ENCODE results near the gene RNF148.
"Not testable (repeated sequence)": the region's sequence is repeated elsewhere in the genome, so short reads cannot be mapped to it uniquely, and the experiment has no call there.

Gene RNF148

DNA sequence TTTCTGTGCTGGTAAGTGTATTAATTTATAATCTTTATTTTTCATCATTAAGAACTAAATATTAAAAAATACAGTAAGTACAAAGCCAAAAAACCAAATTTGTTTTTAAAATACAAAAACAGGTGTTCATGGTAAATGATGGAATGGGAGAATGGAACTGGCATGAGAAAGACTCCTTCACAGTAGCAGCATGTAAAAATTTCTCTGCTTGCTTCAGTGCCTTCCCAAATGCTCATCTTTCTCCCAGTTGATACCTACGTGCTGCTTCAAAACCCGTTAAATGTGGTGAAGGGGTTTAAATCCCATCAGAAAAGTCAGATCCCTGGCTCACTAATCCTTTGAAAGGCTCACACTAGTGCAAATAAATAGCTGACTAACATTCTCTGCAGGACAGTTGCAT, 8.0 kb downstream of the RNF148 start:
- in situ Hi-C loops (cut with HindIII; ENCODE audit: low pct_ligation_motif_present, low pct_unique_long_range_greater_than_20kb, low sequenced_read_pairs), result no loop called here

DNA sequence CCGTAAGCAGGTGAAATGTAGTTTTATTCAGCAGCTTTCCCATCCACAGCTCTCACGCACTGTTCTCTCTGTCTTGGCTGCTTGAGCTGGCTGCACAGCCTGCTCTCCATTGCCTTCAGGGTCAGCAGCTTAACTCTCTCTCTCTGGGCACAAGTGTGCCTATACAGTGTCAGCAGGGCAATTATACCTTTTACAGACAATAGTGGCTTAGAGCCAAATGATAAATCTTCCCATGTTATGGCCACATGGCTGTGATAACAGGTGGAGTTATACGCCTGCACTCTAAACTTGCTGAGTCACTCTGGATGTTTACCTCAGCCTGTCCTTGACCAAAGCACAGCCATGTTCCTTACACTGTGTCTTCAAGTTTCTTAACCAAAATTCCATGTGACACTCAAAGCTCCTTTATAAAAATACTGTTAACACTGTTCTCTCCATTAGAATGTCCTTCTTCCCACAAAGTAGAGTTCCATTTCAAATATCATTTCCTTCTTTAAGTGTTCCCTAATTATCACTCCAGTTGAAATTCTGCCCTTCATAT, 9.9 kb downstream of the RNF148 start:
- in situ Hi-C loops (cut with HindIII; ENCODE audit: low pct_ligation_motif_present, low pct_unique_long_range_greater_than_20kb, low sequenced_read_pairs), result no loop called here
- no peak for DNase-seq

More for the DNA sequence above, 8.0 kb downstream of the RNF148 start:
- DNase-seq, result no peak

DNA sequence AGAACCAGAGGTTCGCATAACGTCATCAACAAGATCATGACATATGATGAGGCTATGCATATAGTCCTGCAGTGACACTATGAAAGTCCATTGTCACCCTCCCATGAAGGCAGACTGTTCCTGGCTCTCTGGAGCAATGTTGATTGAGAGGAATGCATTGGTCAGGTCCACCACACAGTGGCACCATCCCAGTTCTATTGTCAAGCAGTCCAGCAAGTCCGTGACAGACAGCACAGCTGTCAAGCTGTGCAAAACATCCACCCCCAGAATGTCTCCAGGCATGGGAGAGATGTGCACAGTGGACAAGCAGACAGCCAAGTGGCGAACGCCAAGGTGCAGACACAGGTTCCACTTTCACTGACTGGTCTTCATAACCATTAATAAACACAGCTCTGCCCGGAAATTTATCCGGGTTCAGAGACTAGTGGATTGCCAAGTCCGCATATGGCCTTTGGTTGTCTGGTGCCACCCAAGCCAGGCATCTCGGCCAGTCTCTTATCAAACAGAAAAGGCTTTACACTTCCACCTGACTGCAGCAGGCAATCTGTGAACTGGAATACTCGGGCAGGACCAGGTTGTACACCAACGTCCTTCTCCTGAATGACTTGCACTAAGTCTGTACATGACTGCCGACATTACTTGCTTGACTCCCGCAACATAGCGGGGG, 11.0 kb downstream of the RNF148 start:
- no peak for DNase-seq
- in situ Hi-C loops (cut with HindIII; ENCODE audit: low pct_ligation_motif_present, low pct_unique_long_range_greater_than_20kb, low sequenced_read_pairs), result no loop called here

DNA sequence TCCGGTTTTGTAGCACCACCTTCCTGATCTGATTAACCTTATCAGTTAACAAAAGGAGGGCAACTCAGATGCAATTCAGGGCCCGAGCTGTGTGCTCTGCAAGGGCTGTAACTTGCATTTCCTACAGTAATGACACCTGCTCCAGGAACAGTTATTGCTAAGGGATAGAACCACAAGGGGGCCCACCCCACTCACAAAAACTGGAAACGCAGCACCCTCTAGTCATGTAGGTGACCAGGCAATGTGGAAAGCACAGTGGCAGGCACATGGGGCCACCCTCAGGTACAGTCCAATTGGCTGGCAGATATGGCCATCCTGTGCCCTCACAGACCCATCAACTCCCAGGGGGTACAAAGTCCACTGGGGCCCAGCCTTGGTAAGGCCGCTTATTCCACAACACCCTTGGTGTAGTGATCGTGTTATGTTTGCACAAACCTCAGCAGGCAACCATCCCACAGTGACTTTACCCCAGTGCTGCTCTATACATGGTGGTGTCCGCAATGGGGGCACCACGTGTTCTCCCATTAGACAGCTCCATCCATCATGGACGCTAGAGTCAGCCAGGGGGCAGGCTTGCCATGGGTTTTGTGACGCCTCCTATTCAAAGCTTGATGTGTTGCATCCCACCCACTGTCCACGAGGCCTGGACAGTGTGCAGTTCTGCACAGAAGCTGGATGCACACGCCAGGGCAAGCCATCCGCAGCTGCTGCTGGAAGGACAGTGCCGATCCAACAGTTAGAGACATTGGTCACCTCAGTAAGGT, 13.2 kb downstream of the RNF148 start:
- DNase-seq, result no peak
- in situ Hi-C loops (cut with HindIII; ENCODE audit: low pct_ligation_motif_present, low pct_unique_long_range_greater_than_20kb, low sequenced_read_pairs), result no loop called here

DNA sequence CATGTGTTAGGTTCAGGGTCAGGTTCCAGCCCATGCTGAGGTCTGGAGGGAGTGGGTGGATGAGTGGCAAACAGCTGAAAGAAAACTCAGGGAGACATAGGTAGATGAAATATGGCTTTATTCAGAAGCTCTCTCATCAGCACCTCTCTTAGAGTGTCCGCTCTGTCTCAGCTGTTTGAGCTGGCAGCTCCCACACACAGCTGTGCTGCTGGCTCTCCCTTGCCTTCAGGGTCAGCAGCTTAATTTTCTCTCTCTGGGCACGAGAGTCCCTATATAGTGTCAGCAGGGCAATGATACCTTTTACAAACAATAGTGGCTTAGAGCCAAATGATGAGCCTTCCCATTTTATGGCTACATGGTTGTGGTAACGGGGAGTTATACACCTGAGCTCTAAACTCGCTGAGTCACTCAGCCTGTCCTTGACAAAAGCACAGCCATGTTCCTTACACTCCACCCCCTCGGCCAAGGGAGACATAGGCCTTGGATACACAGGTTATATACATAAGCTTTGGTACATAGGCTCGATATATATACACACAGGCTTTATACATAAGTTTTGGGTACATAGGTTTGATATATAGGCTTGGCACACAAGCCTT, 14.2 kb downstream of the RNF148 start:
- no peak for DNase-seq
- in situ Hi-C loops (cut with HindIII; ENCODE audit: low pct_ligation_motif_present, low pct_unique_long_range_greater_than_20kb, low sequenced_read_pairs), result no loop called here

DNA sequence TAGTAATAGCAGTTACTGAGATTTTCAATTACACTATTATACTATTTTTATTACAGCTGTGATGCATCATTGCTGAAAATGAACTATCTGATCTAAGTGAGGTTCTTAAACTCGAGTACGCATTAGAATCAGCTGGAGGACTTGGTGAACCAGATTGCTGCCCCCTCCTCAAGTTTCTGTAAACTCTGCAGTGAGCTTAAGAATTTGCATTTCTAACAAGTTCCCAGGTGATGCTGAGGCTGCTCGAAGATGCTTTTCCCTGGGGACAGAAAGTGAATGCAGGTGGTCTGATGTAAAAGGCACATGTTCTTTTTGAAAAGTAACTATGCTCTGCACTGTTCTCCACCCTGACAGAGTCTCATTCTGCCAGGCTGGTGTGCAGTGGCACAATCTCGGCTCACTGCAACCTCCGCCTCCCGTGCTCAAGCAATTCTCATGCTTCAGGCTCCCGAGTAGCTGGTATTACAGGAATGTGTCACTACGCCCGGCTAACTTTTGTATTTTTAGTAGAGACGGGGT, 16.3 kb downstream of the RNF148 start:
- no peak for DNase-seq

DNA sequence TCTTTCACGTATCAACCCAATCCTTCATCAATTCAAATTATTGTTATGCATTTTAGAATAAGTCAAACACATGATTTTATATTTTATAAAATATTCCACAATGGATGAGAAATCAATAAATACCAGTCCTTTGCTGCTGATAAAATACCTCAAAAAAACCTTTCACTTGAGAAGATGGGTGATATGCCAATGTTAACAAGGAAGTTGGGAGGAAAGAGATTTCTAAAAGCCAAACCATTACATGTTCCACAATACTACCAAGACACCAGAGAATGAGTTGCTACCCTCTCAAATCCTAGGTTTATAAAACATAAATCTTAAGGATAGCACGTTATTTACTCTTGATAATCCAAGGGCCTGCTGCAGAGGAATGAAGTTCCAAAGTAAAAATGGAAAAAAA, 18.2 kb downstream of the RNF148 start:
- in situ Hi-C loops (cut with HindIII; ENCODE audit: low pct_ligation_motif_present, low pct_unique_long_range_greater_than_20kb, low sequenced_read_pairs), result no loop called here
- no peak for DNase-seq

More for the DNA sequence above, 16.3 kb downstream of the RNF148 start:
- in situ Hi-C loops (cut with HindIII; ENCODE audit: low pct_ligation_motif_present, low pct_unique_long_range_greater_than_20kb, low sequenced_read_pairs), result no loop called here

DNA sequence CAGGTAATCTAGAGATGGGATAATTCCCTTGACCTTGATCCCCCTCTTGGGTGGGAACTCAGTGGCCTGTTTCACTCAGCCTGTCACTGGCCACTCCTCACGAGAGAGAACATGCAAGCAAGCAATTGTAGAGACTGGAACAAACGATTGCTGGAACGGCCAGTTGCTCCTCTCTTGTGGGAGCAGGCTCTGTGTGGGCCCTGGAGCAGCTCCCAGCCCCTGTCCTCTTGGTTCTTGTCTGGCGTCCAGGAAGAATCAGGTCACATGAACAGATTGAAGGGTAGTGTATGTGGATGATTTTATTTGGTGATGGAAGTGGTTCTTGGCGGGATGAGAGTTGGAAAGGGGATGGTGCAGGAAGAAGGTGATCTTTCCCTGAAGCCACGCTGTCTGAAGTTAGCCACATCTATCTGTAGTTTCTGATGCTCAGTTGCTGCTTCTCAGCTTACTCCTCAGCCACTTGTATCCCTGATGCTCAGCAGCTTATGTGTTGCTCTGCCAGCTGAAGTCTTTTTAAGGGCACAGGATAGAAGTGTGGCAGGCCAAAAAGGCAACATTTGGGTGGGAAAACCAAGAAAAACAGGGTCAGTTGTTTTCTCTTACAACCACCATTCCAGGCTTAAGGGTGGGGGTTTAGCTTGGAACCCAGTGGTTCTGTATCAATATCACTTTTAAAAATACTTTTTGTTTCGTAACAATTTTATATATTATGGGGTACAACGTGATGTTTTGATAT, 19.7 kb downstream of the RNF148 start:
- in situ Hi-C loops (cut with HindIII; ENCODE audit: low pct_ligation_motif_present, low pct_unique_long_range_greater_than_20kb, low sequenced_read_pairs), result no loop called here
- DNase-seq, result no peak

DNA sequence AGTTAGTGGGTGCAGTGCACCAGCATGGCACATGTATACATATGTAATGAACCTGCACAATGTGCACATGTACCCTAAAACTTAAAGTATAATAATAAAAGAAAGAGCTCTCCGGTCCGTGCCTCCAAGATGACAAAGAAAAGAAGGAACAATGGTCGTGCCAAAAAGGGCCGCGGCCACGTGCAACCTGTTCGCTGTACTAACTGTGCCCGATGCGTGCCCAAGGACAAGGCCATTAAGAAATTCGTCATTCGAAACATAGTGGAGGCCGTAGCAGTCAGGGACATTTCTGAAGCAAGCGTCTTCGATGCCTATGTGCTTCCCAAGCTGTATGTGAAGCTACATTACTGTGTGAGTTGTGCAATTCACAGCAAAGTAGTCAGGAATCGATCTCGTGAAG, 21.5 kb downstream of the RNF148 start:
- in situ Hi-C loops (cut with HindIII; ENCODE audit: low pct_ligation_motif_present, low pct_unique_long_range_greater_than_20kb, low sequenced_read_pairs); DNase-seq: not testable (repeated sequence)

DNA sequence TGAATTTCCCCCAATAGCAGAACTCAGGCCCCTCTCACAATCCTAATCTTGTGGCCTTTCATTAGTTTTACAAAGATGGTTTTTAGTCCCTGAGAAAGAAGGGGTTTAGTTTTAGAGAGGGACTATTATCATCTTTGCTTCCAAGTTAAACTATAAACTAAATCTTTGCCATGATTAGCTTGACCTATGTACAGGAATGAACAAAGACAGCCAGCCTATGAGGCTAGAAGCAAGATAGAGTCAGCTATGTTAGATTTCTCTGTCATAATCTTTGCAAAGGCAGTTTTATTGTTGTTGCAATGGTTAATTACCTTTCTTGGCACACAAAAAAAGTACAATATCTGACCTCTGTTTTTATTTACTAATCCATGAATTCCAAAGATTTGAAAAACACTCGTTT, 22.9 kb downstream of the RNF148 start:
- in situ Hi-C loops (cut with HindIII; ENCODE audit: low pct_ligation_motif_present, low pct_unique_long_range_greater_than_20kb, low sequenced_read_pairs), result no loop called here
- DNase-seq, result peak; percentile 14

DNA sequence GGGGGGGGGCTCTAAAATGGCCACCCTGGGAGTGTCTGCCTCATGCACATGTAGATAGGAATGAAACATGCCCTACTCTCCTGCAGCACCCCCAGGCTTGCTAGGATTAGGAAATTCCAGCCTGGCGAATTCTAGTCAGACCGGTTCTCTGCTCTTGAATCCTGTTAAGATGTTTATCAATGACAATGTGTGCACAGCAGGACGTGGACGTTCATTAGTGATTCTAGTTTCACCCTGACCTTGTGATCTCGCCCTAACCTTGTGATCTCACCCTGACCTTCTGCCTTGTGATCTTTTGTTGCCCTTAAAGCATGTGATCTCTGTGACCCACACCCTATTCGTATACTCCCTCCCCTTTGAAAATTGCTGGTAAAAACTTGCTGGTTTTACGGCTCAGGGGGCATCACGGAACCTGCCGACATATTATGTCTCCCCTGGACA, 23.4 kb downstream of the RNF148 start:
- peak; percentile 60 for DNase-seq
- in situ Hi-C loops (cut with HindIII; ENCODE audit: low pct_ligation_motif_present, low pct_unique_long_range_greater_than_20kb, low sequenced_read_pairs), result not testable (repeated sequence)

DNA sequence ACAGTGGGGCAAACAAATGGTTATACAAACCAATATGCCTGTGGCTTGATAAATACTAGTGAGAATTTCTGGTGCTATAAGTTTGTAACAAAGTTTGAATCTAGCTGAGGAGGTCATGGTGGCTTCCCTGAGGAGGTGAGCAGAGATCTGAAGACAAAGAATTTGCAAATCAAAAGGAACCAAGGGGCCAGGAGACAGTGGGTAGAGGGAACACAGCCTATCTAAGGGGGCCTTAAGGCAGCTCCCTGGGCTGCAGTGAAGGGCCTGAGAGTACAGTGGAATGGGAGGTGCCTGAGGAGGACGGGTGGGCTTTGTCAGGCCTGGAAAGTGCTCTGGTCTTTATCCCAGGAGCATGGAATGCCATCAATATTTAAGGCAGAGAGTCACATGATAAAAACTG, 25.6 kb downstream of the RNF148 start:
- in situ Hi-C loops (cut with HindIII; ENCODE audit: low pct_ligation_motif_present, low pct_unique_long_range_greater_than_20kb, low sequenced_read_pairs), result no loop called here
- no peak for DNase-seq

DNA sequence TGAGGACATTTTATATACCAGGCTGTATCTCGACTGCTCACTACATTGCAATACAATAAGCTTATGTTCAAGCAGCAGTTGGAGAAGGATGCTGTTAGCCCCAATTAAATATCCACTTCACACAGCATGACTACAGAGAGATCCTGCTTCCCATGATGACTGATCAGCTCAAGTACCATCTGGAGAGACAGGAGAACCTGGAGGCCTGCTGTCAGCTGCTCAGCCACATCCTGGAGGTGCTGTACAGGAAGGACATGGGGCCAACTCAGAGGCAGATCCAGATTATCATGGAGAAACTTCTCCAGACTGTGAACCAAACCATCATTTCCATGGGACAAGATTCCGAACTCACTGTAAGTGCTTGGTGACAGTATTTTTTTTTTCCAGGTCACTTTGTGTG, 26.3 kb downstream of the RNF148 start:
- DNase-seq, result no peak
- in situ Hi-C loops (cut with HindIII; ENCODE audit: low pct_ligation_motif_present, low pct_unique_long_range_greater_than_20kb, low sequenced_read_pairs), result no loop called here

DNA sequence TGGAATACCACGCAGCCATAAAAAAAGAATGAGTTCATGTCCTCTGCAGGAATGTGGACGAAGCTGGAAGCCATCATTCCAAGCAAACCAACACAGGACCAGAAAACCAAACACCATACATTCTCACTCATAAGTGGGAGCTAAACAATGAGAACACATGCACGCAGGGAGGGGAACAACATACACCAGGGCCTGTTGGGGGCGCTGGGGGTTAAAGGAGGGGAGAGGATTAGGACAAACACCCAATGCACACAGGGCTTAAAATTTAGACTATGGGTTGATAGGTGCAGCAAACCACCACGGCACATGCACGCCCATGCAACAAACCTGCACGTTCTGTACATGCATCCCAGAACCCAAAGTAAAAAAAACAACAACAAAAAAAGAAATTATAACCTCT, 27.1 kb downstream of the RNF148 start:
- DNase-seq, result no peak
- in situ Hi-C loops (cut with HindIII; ENCODE audit: low pct_ligation_motif_present, low pct_unique_long_range_greater_than_20kb, low sequenced_read_pairs), result no loop called here

DNA sequence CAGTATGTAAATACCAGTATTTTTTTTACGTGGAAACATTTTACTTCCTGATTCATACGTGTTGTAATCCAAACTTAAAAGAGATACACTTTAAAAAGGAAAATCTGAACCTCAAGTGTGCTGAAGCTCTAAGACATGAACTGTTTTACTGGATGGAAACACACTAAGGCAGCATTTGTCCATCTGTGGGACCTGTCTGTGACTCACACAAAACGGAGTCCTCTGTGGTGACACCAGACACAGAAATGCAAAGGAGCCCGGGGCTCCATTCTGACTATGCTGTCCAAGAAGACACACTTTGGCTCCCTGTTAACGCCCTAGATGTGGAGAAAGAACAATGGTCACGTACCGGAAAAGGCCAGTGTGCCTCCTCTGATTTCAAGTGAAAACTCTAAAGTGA, 27.7 kb downstream of the RNF148 start:
- DNase-seq, result no peak
- in situ Hi-C loops (cut with HindIII; ENCODE audit: low pct_ligation_motif_present, low pct_unique_long_range_greater_than_20kb, low sequenced_read_pairs), result no loop called here

DNA sequence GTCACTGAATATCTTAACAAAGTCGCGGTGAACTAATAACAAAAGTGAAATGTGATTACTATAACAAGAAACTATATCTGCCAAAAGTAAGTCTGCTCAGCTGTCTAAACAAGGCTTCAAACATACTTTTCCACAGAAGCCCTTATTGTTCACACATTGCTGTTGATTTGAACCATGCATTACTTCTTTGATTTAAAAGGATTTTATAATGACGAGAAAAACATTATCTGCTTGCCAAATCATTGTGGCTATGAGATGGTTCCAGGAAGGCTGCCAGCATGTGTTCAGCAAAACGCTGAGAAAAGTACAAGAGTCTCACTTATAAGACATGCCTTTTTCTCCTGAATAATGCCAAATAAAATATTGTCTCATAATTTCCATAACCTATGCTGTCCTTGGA, 28.2 kb downstream of the RNF148 start:
- in situ Hi-C loops (cut with HindIII; ENCODE audit: low pct_ligation_motif_present, low pct_unique_long_range_greater_than_20kb, low sequenced_read_pairs), result no loop called here
- no peak for DNase-seq

DNA sequence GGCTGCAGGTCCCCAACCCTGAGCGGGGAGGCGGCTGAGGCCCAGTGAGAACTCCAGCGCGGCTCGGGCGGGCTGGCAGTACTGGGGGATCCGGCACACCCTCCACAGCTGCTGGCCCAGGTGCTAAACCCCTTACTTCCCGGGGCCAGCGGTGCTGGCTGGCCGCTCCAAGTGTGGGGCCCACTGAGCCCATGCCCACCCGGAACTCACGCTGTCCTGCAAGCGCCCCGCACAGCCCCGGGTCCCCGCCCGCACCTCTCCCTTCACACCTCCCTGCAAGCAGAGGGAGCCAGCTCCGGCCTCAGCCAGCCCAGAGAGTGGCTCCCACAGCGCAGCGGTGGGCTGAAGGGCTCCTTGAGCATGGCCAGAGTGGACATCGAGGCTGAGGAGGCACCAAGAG, 28.8 kb downstream of the RNF148 start:
- in situ Hi-C loops (cut with HindIII; ENCODE audit: low pct_ligation_motif_present, low pct_unique_long_range_greater_than_20kb, low sequenced_read_pairs), result no loop called here
- no peak for DNase-seq

DNA sequence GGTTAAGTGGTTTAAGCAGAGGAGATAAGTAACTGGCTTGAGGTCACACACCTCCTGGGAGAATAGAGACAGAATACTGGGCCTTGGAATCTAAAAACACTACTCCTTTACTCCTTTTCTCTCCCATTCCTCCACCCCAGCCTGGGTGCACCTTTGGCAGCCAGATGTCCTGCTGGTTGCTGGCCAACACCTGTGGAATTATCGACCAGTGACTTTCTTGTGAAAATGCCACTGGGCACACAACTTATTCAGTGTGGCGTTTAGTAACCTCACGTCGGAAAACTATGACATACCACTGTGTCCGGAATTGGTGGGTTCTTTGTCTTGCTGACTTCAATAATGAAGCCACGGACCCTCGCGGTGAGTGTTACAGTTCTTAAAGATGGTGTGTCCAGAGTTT, 30.2 kb downstream of the RNF148 start:
- in situ Hi-C loops (cut with HindIII; ENCODE audit: low pct_ligation_motif_present, low pct_unique_long_range_greater_than_20kb, low sequenced_read_pairs), result no loop called here
- no peak for DNase-seq

DNA sequence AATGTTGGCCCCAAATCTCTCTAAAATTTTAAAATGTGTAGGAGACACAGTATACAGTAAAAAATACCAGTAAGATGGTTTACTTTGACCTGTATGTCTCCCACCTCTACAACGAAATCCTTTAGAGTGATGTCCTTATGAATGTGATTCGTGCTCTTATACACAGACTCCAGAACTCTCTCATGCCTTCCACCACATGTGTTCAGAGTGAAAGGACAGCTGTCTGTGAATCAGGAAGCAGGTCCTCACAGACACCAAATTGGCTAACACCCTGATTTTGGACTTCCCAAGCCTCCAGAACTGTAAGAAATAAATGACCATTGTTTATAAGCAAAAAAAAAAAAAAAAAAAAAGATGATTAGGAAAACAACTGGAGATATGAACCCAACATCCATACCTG, 39.0 kb downstream of the RNF148 start:
- no peak for DNase-seq
- in situ Hi-C loops (cut with HindIII; ENCODE audit: low pct_ligation_motif_present, low pct_unique_long_range_greater_than_20kb, low sequenced_read_pairs), result no loop called here
